GM18507 (cell line): ENCODE data around the gene TMEM145.

Experiments used
- DNase-seq: peaks from one replicate; pipeline ENCODE4 v3.0.0; 2011; ENCODE audit warnings: low read depth; ENCODE audit not compliant: insufficient read length; ENCODE audit errors: extremely low spot score
- FAIRE-seq: peaks from 2 replicates; lab custom pipeline; 2011; peaks lifted over from hg19 to GRCh38; lab: Jason Lieb, UNC

TMEM145 gene

DNA sequence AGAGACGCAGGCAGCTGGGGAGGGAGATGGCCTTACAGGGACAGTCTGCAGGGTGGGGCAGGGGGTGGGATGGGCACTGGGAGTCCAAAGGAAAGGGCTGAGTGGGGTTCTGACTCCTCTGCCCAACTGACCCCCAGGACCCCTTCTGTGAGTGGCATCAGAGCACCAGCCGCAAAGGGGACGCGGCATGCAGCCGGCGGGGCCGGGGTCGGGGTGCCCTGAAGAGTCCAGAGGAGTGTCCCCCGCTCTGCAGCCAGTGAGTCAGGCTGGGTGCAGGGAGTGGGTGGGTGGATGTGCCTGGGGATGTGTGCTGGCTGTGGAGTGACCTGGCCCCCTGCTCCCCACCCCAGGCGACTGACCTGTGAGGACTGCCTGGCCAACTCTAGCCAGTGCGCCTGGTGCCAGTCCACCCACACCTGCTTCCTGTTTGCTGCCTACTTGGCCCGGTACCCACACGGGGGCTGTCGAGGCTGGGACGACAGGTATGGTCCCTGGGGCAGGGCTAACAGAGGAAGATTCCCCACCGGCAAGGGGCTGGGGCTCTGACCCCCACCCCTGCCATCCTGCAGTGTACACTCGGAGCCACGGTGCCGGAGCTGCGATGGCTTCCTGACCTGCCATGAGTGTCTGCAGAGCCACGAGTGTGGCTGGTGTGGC, 38.1 kb downstream of the TMEM145 start:
- FAIRE-seq (no peak), DNase-seq (no peak)

DNA sequence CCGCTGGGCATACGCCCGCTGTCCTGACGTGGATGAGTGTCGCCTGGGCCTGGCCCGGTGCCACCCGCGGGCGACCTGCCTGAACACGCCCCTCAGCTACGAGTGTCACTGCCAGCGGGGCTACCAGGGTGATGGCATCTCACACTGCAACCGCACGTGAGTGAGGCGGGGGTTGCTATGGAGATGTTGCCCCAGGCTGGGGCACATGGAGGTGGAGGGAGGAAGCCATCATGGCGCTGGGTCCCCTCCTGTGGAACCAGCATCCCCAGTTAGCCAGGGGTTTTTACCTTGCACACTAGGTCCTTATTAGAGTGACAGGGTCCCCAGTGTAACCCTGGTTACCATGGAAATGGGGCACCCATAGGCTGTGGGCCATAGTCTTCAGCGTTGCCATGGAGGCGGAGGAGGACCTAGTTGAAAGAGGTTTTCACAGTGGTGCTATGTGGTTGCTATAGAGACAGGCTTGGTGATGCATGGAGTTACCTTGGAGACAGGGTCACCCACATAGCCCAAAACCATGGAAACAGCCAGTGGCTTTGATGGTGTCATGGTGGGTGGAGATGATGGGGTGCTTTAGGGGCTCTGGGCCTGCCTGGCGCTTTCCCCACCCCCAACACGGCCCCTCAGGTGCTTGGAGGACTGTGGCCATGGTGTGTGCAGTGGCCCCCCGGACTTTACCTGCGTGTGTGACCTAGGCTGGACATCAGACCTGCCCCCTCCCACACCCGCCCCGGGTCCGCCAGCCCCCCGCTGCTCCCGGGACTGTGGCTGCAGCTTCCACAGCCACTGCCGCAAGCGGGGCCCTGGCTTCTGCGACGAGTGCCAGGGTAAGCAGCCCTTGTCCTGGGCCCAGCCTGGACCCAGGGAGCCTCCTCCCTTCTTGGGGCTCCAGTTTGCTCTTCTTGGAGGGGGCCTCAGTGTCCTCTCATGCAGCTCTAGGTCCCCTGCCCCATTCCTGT, 39.5 kb downstream of the TMEM145 start:
- peak; percentile 23 for DNase-seq
- FAIRE-seq, result peak; percentile 42

- no peak for DNase-seq
- no peak for FAIRE-seq
Observed at GRCh38 chr19:42353341-42354015, 40.4 kb downstream of the TMEM145 start.

- no peak for DNase-seq
- FAIRE-seq, result no peak
Observed at GRCh38 chr19:42355896-42356295, 42.8 kb downstream of the TMEM145 start.

DNA sequence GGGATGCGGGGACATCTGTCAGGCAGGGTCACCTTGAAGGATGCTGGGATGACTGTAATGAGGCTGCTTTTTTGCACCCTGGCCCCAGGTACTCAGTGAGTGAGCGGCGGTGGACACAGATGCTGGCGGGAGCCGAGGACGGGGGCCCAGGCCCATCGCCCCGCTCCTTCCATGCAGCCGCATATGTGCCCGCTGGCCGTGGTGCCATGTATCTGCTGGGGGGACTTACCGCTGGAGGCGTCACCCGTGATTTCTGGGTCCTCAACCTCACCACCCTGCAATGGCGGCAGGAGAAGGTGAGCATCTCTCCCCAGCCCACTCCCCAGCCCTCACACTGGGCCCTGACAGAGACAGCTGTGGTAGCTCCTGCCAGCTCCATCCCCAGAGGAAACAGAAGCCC, 43.6 kb downstream of the TMEM145 start:
- DNase-seq (no peak), FAIRE-seq (no peak)

GRCh38 chr19:42357290-42357689, 44.2 kb downstream of the TMEM145 start:
- FAIRE-seq, result no peak
- DNase-seq, result no peak

DNA sequence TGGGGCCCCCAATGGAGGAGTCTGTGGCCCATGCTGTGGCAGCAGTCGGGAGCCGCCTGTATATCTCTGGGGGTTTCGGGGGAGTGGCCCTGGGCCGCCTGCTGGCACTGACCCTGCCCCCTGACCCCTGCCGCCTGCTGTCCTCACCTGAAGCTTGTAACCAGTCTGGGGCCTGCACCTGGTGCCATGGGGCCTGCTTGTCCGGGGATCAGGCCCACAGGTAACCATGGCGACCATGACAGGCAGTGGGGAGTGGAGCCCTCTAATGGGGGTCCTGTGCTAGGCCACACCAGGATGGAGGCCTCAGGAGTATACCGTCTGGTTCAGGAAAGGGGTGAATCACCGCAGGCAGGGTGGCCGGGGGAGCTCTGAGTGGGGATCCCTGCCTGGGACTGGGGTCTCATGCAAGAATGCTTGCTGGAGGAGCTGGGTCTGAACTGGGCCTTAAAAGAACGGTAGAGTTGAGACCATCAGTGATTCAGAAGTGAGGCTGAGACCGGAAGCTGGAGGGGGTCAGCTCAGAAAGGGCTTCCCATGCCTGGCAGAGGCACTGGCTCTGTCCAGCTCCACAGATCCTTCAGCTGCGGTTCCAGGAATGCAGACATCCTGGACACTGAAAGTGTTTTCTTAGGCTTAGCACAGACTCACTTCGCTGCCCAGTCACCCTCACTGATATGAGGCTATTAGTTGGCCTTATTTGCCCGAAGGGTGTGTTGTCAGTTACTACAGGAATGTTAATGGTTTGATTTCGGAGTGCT, 47.9 kb downstream of the TMEM145 start:
- no peak for DNase-seq
- no peak for FAIRE-seq

DNA sequence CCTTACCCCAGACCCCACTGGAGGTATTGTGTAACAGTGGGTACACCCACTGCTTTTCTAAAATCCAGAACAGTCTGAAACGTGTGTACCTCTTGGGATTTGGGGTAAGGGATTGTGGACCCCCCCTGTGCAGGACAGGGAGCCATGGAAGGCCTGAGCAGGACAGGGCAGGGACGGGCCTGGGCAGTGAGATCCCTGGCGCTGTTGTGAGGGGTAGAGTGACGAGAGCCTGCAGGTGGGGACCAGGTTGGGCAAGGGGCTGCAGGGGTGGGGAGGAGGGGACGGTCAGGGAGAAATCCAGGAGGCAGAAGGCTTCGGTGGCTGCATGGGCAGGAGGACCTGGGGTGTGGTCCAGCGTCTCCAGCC, 48.4 kb downstream of the TMEM145 start:
- DNase-seq (no peak), FAIRE-seq (no peak)

DNA sequence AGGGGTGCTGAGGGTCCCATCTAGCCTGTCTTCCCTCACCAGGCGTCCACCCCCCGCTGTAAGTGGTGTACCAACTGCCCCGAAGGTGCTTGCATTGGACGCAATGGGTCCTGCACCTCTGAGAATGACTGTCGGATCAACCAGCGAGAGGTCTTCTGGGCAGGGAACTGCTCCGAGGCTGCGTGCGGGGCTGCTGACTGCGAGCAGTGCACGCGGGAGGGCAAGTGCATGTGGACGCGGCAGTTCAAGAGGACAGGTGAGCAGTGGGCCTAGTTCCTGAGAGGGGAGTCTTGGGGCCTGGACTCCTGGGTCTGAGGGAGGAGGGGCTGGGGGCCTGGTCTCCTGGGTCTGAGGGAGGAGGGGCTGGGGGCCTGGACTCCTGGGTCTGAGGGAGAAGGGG, 49.2 kb downstream of the TMEM145 start:
- no peak for FAIRE-seq
- no peak for DNase-seq

GRCh38 chr19:42362891-42363440, 49.9 kb downstream of the TMEM145 start:
- no peak for DNase-seq
- no peak for FAIRE-seq

- no peak for DNase-seq
- FAIRE-seq, result peak; percentile 93
Observed at GRCh38 chr19:42363614-42364346, 50.7 kb downstream of the TMEM145 start.

GRCh38 chr19:42366673-42367072, 53.6 kb downstream of the TMEM145 start:
- no peak for DNase-seq

GRCh38 chr19:42367929-42368328, 54.8 kb downstream of the TMEM145 start:
- no peak for DNase-seq
- no peak for FAIRE-seq

More at GRCh38 chr19:42366673-42367072, 53.6 kb downstream of the TMEM145 start:
- FAIRE-seq, result no peak

GRCh38 chr19:42368360-42368759, 55.3 kb downstream of the TMEM145 start:
- FAIRE-seq (no peak), DNase-seq (no peak)

GRCh38 chr19:42368765-42369164, 55.7 kb downstream of the TMEM145 start:
- DNase-seq (no peak), FAIRE-seq (no peak)

- DNase-seq, result no peak
- no peak for FAIRE-seq
Observed at GRCh38 chr19:42369433-42370067, 56.4 kb downstream of the TMEM145 start.

GRCh38 chr19:42370068-42370520, 57.0 kb downstream of the TMEM145 start:
- DNase-seq (no peak), FAIRE-seq (no peak)

- no peak for DNase-seq
- no peak for FAIRE-seq
Observed at GRCh38 chr19:42370626-42371175, 57.6 kb downstream of the TMEM145 start.
